Neuronal stem cell (in vitro differentiated cells): ENCODE results near the gene RIN2.
"Not testable (repeated sequence)": the region's sequence is repeated elsewhere in the genome, so short reads cannot be mapped to it uniquely, and the experiment has no call there.

Experiments used
- DNase-seq: peaks from one replicate; pipeline ENCODE4 v3.0.0-alpha.2; 2013; ENCODE audit warnings: low spot score
- H2AFZ ChIP-seq: one replicate; pipeline ENCODE4 v1.6.1; 2013; ENCODE audit warnings: mild to moderate bottlenecking, low read length, inconsistent platforms
- H2AK5ac ChIP-seq: 2 replicates; pipeline ENCODE4 v1.6.1; 2013; ENCODE audit warnings: low read depth, mild to moderate bottlenecking, inconsistent platforms, low read length, moderate library complexity, mixed read lengths
- H2BK120ac ChIP-seq: 2 replicates; pipeline ENCODE4 v1.6.1; 2013; ENCODE audit warnings: low read depth, mild to moderate bottlenecking, inconsistent platforms, low read length, moderate library complexity, mixed read lengths
- H2BK12ac ChIP-seq: one replicate; pipeline ENCODE4 v1.6.1; 2013; ENCODE audit warnings: low read length, inconsistent platforms
- H2BK15ac ChIP-seq: 2 replicates; pipeline ENCODE4 v1.6.1; 2013; ENCODE audit warnings: mild to moderate bottlenecking, low read length, inconsistent platforms, mixed read lengths
- H2BK5ac ChIP-seq: one replicate; pipeline ENCODE4 v1.6.1; 2013; ENCODE audit warnings: inconsistent platforms, mild to moderate bottlenecking, low read length, moderate library complexity
- H3K14ac ChIP-seq: one replicate; pipeline ENCODE4 v1.6.1; 2013; ENCODE audit warnings: low read length, inconsistent platforms
- H3K18ac ChIP-seq: 2 replicates; pipeline ENCODE4 v1.6.1; 2013; ENCODE audit warnings: low read length, inconsistent platforms
- H3K23ac ChIP-seq: 2 replicates; pipeline ENCODE4 v1.6.1; 2013; ENCODE audit warnings: low read depth, mild to moderate bottlenecking, mixed read lengths, low read length, inconsistent platforms; ENCODE audit not compliant: poor library complexity
- H3K27ac ChIP-seq: replicated peaks from 3 replicates; pipeline ENCODE4 v1.5.1; 2013; ENCODE audit warnings: low read length, inconsistent platforms
- H3K27me3 ChIP-seq, 3 experiments: 2 replicates each; pipeline ENCODE4 v1.6.1; 2013; ENCODE audit warnings: low read length in 3 of 3, mild to moderate bottlenecking in 2 of 3, inconsistent platforms in 1 of 3, low read depth in 1 of 3, mixed read lengths in 1 of 3, moderate library complexity in 1 of 3; ENCODE audit not compliant: control insufficient read depth in 3 of 3, insufficient read depth in 3 of 3
- H3K36me3 ChIP-seq, 2 donors: replicated peaks in 1 of 2; 2 replicates each; pipeline ENCODE4 v1.6.1; 2013; ENCODE audit warnings: low read length in 2 of 2; ENCODE audit not compliant: control insufficient read depth in 2 of 2, insufficient read depth in 2 of 2
- H3K4ac ChIP-seq: 2 replicates; pipeline ENCODE4 v1.6.1; 2013; ENCODE audit warnings: inconsistent platforms, mild to moderate bottlenecking, low read length, moderate library complexity
- H3K4me1 ChIP-seq, 2 donors: 1 replicate in 1 of 2; 2 replicates in 1 of 2; pipeline ENCODE4 v1.6.1; 2013; ENCODE audit warnings: low read length in 2 of 2, low read depth in 1 of 2; ENCODE audit not compliant: control insufficient read depth in 2 of 2, insufficient read depth in 1 of 2
- H3K4me2 ChIP-seq: one replicate; pipeline ENCODE4 v1.6.1; 2013; ENCODE audit warnings: mild to moderate bottlenecking, low read length, inconsistent platforms; ENCODE audit not compliant: insufficient read depth, poor library complexity, severe bottlenecking
- H3K4me3 ChIP-seq, 2 donors: 2 replicates each; pipeline ENCODE4 v1.5.1; 2013; ENCODE audit warnings: low read length in 2 of 2, mild to moderate bottlenecking in 2 of 2, inconsistent platforms in 1 of 2, moderate library complexity in 1 of 2
- H3K79me1 ChIP-seq: one replicate; pipeline ENCODE4 v1.6.1; 2013; ENCODE audit warnings: low read depth, mild to moderate bottlenecking, inconsistent platforms, low read length, moderate library complexity
- H3K9ac ChIP-seq: one replicate; pipeline ENCODE4 v1.6.1; 2013; ENCODE audit warnings: mild to moderate bottlenecking, low read depth, low read length, inconsistent platforms; ENCODE audit not compliant: poor library complexity
- H3K9me3 ChIP-seq, 2 donors: replicated peaks in 1 of 2; 2 replicates each; pipeline versions ENCODE3 to v1.6.1; 2013; ENCODE audit warnings: low read length in 2 of 2, mild to moderate bottlenecking in 2 of 2, inconsistent platforms in 1 of 2, low read depth in 1 of 2, mixed read lengths in 1 of 2, moderate library complexity in 1 of 2; ENCODE audit not compliant: control insufficient read depth in 2 of 2, insufficient read depth in 1 of 2
- H4K8ac ChIP-seq: one replicate; pipeline ENCODE4 v1.6.1; 2013; ENCODE audit warnings: low read depth, mild to moderate bottlenecking, inconsistent platforms, low read length, moderate library complexity
- H4K91ac ChIP-seq: one replicate; pipeline ENCODE4 v1.6.1; 2013; ENCODE audit warnings: low read length, low read depth, mild to moderate bottlenecking, inconsistent platforms; ENCODE audit not compliant: poor library complexity
- WGBS, 2 donors: extraction: QIAGEN DNeasy Blood & Tissue Kit; methylation state at CpG; one replicate each; pipeline ENCODE4 v1.1.7; 2013; ENCODE audit warnings: missing lambda C conversion rate in 2 of 2, mixed read lengths in 1 of 2; ENCODE audit not compliant: insufficient read length in 2 of 2, insufficient replicate concordance in 1 of 2; ENCODE audit errors: extremely low coverage in 2 of 2; 5-methylcytosine and 5-hydroxymethylcytosine counted together

Gene RIN2

DNA sequence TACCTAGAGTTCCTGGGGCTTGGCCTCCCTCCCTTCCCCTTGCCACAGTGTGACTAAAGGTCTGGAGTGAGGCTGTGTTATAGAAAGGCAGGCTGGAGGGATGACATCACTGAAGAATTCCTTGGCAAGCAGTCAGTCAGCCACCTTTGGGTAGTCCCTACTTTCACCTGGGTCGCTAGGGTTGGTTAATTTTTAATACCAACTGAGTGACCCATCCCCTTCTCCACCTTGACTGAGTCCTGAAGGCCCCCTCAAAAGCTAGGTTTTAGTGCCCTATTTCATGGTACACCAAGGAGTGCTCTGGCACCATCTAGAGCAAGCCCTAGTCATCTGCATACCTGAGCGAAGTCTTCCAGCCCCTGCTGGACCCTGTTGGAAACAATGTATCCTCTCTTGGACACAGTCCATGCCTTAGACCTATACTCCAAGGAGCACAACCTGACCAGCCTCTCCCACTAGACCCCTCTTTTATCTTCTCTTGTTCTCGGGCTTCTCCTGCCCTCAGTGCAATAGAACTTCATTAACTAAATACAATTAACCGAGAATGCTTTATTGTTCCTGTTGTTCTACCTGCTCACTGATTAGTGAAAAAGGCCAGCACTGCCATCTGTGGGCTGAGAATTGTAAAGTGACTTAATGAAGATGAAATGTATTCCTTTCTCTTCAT lies 44.6 kb downstream of the RIN2 start:
- Histone ChIP-seq H2AFZ (no peak overlapping the region), H2BK12ac (no peak overlapping the region), H2BK5ac (no peak overlapping the region), H3K9ac (no peak overlapping the region), H3K4me1 (peaks cover 0 to 2% of the 10 kb centered on the region in 2 donors), H4K8ac (no peak overlapping the region), H2BK120ac (no peak overlapping the region), H4K91ac (no peak overlapping the region), H3K27ac (no peak overlapping the region), H3K4me2 (no peak overlapping the region), H3K14ac (no peak overlapping the region), H3K4me3 (no peak overlapping the region), H3K27me3 (no peaks in the 10 kb centered on the region), H3K4ac (no peak overlapping the region), H2BK15ac (no peak overlapping the region), H3K36me3 (peaks cover 2 to 43% of the 10 kb centered on the region in 2 donors), H2AK5ac (no peak overlapping the region), H3K18ac (peak overlapping the region; percentile 35), H3K23ac (no peak overlapping the region), H3K79me1 (no peaks in the 10 kb centered on the region), H3K9me3 (peaks cover 2 to 8% of the 10 kb centered on the region in 2 donors)
- WGBS, 2 donors: no CpG with 5 or more reads among the region's 4 CpGs
- DNase-seq: no peak

DNA sequence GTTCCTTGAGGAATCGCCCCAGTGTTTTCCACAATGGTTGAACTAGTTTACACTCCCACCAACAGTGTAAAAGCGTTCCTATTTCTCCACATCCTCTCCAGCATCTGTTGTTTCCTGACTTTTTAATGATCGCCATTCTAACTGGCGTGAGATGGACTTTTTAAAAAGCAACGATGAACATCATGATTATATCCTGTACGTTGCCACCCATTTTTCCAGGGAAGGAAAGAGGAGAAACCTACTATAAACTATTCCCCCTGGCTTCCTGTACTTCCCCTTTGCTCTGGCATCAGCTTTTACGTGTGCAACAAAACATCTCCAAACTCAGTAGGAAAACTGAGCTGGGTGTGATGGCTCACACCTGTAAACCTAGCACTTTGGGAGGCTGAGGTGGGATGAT lies 48.2 kb downstream of the RIN2 start:
- H3K4me1 ChIP-seq, H3K27me3 ChIP-seq, H4K91ac ChIP-seq, H3K9ac ChIP-seq, H2AFZ ChIP-seq, H2BK15ac ChIP-seq, H3K79me1 ChIP-seq, H3K4me2 ChIP-seq, H2BK12ac ChIP-seq, H3K4ac ChIP-seq, H2BK120ac ChIP-seq, H3K14ac ChIP-seq, H3K18ac ChIP-seq, H3K4me3 ChIP-seq, H2BK5ac ChIP-seq, H3K27ac ChIP-seq, H2AK5ac ChIP-seq, H3K9me3 ChIP-seq, DNase-seq, H3K23ac ChIP-seq, H4K8ac ChIP-seq: not testable (repeated sequence)
- WGBS, 2 donors: no CpG with 5 or more reads among the region's 7 CpGs
- peaks cover 0 to 35% of the 10 kb centered on the region in 2 donors for H3K36me3 ChIP-seq

DNA sequence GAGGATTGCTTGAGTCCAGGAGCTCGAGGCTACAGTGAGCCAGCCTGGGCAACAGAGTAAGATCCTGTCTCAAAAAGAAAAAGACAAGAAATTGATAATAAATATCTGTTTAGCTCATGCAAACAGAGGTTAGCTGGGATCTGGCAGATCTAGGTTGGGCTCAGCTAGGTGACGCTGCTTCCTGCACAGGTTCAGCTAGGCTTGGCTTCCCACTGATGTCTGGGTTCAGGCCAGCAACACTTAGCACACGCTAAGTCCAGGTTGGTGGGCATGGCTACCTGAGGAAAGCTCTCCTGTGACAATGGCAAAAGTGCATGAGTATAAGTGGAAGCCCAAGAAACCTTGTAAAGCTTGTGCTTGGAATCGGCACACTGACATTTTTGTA lies 48.7 kb downstream of the RIN2 start:
- Histone ChIP-seq H3K36me3 (peaks cover 0 to 31% of the 10 kb centered on the region in 2 donors), H2BK5ac (no peak overlapping the region), H3K9ac (no peak overlapping the region), H3K79me1 (no peaks in the 10 kb centered on the region), H2BK15ac (no peak overlapping the region), H2AK5ac (no peak overlapping the region), H4K91ac (no peak overlapping the region), H3K23ac (no peak overlapping the region), H3K27me3 (no peaks in the 10 kb centered on the region), H3K4me3 (no peak overlapping the region), H4K8ac (no peak overlapping the region), H3K4ac (no peak overlapping the region), H3K14ac (no peak overlapping the region), H3K4me2 (no peak overlapping the region), H3K27ac (no peak overlapping the region), H2AFZ (no peak overlapping the region), H3K9me3 (peaks cover 2 to 8% of the 10 kb centered on the region in 2 donors), H2BK12ac (no peak overlapping the region), H3K18ac (no peak overlapping the region), H3K4me1 (peaks cover 0 to 4% of the 10 kb centered on the region in 2 donors), H2BK120ac (no peak overlapping the region)
- WGBS, 2 donors: no CpG with 5 or more reads among the region's 4 CpGs
- no peak for DNase-seq

DNA sequence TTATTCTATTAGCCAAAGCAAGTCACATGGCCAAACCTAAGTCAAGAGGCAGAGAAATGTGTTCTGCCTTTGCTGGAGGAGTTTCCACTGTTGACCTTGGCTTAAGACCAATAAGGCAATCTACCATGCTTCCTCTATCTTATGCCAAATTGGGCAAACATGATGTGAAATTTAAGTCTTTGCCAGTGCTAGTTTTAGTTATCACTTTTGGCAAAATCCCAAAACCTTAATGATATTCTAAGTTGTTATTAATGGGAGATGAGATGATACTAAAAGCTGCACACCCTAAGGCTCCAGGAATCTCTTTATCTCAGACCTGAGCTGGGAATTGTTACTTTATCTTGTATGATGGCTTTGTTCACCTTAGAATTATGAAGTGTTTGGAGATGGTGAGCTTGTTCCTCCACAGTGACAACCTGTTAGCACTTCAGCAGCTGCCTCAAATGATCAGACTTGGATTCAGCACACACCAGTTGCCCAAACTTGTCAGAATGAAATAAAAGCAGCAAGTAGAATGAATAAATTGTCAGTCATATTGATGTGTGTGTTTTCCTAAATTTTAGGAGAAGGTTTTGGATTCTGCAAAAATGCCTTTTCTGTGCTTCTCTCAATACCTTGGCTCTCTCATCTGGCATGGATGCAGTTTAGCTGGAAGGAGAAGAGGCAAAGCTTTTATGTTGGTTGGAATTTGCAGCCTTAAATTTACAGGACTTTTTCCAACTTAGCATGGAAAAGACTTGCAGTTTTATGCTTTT lies 49.3 kb downstream of the RIN2 start:
- peaks cover 2 to 7% of the 10 kb centered on the region in 2 donors for H3K9me3 ChIP-seq
- no peak overlapping the region for H2BK5ac ChIP-seq
- no peak overlapping the region for H3K14ac ChIP-seq
- H2AK5ac ChIP-seq: no peak overlapping the region
- peaks cover 0 to 4% of the 10 kb centered on the region in 2 donors for H3K4me1 ChIP-seq
- peaks cover 0 to 25% of the 10 kb centered on the region in 2 donors for H3K36me3 ChIP-seq
- DNase-seq: no peak
- H4K8ac ChIP-seq: no peak overlapping the region
- no peak overlapping the region for H3K27ac ChIP-seq
- no peak overlapping the region for H4K91ac ChIP-seq
- H2BK15ac ChIP-seq: no peak overlapping the region
- H3K79me1 ChIP-seq: no peaks in the 10 kb centered on the region
- no peak overlapping the region for H3K23ac ChIP-seq
- no peak overlapping the region for H2BK120ac ChIP-seq
- no peaks in the 10 kb centered on the region for H3K27me3 ChIP-seq
- H3K9ac ChIP-seq: no peak overlapping the region
- no peak overlapping the region for H3K4me2 ChIP-seq
- H2BK12ac ChIP-seq: no peak overlapping the region
- no peak overlapping the region for H3K4me3 ChIP-seq
- no peak overlapping the region for H3K4ac ChIP-seq
- no peak overlapping the region for H2AFZ ChIP-seq
- H3K18ac ChIP-seq: no peak overlapping the region
